Spleen (tissue), 11 donors: ENCODE results near the gene SULF2. TPM values are rescaled to one million over a fixed set of nuclear protein-coding genes. Genes with fewer than 3 reads are reported as not detected.

Experiments
- DNase-seq: peaks from one replicate; pipeline ENCODE4 v3.0.0-alpha.2; 2020
- H3K27ac ChIP-seq, 8 donors: fragments of 200-600 bp; sonication (generic) in 7 of 8; 1 replicate in 4 of 8; 2 replicates in 4 of 8; pipeline versions ENCODE4 v1.5.0 to v1.8.0; 2016 to 2021; ENCODE audit warnings: inconsistent platforms in 4 of 8, mild to moderate bottlenecking in 4 of 8, moderate library complexity in 1 of 8
- H3K27me3 ChIP-seq, 7 donors: fragments of 200-600 bp; sonication (generic) in 6 of 7; replicated peaks in 1 of 7; 1 replicate in 4 of 7; 2 replicates in 3 of 7; pipeline versions ENCODE4 v1.5.0 to v1.8.0; 2016 to 2021; ENCODE audit warnings: inconsistent platforms in 3 of 7, mild to moderate bottlenecking in 1 of 7
- H3K36me3 ChIP-seq, 6 donors: fragments of 200-600 bp; sonication (generic) in 5 of 6; 1 replicate in 4 of 6; 2 replicates in 2 of 6; pipeline versions ENCODE4 v1.5.0 to v1.8.0; 2016 to 2021; ENCODE audit warnings: inconsistent platforms in 2 of 6
- H3K4me1 ChIP-seq, 6 donors: fragments of 200-600 bp; sonication (generic) in 5 of 6; 1 replicate in 3 of 6; 2 replicates in 3 of 6; pipeline versions ENCODE4 v1.5.0 to v1.8.0; 2016 to 2021; ENCODE audit warnings: inconsistent platforms in 3 of 6
- H3K4me3 ChIP-seq, 8 donors: fragments of 200-600 bp; sonication (generic) in 7 of 8; 1 replicate in 4 of 8; 2 replicates in 4 of 8; pipeline versions ENCODE4 v1.5.0 to v1.8.0; 2016 to 2021; ENCODE audit warnings: inconsistent platforms in 4 of 8, mild to moderate bottlenecking in 4 of 8, moderate library complexity in 2 of 8
- H3K9me3 ChIP-seq, 8 donors: fragments of 200-600 bp; sonication (generic) in 7 of 8; 1 replicate in 4 of 8; 2 replicates in 4 of 8; pipeline versions ENCODE4 v1.5.0 to v1.8.0; 2016 to 2021; ENCODE audit warnings: inconsistent platforms in 4 of 8
- POLR2A ChIP-seq, 3 donors: fragments of 450-650 bp; IDR thresholded peaks; one replicate each; pipeline ENCODE4 v1.5.1; 2017; ENCODE audit warnings: antibody characterized with exemption in 3 of 3, mild to moderate bottlenecking in 1 of 3
- POLR2AphosphoS5 ChIP-seq, 3 donors: sonication (generic); formaldehyde crosslinking; IDR thresholded peaks; one replicate each; pipeline ENCODE4 v1.5.1; 2017; ENCODE audit warnings: antibody characterized with exemption in 3 of 3
- WGBS, 5 donors: extraction: QIAGEN DNeasy Blood & Tissue Kit in 3 of 5; methylation state at CpG; one replicate each; pipeline versions ENCODE4 v1.1.5 to v1.1.7; 2013 to 2018; 5-methylcytosine and 5-hydroxymethylcytosine counted together
- intact Hi-C: fragments of 100-400 bp; cut with DNase I; formaldehyde crosslinking; loops from one replicate; pipeline ENCODE4 v1.15.0; 2023; ENCODE audit warnings: low total_unique reads
- polyA plus RNA-seq, 3 donors: library from polyadenylated mRNA; stranded (reverse); fragments of 200-250 nt; gene quantifications; one replicate each; pipeline ENCODE4 v1.2.1, GENCODE V29; 2013
- total RNA-seq, 7 donors: library from RNA; depleted of rRNA in 3 of 7; stranded (reverse); fragments of >200 nt in 3 of 7; fragmentation: NEBNext Ultra II Directional in 4 of 7; extraction: Animal tissue kit (Norgen Biotek cat#: 25700) in 4 of 7; gene quantifications; one replicate each; pipeline versions ENCODE4 v1.1.0 to v1.2.1, GENCODE V29; 2016 to 2021
- TF ChIP-seq, protein P1 (sequence below), 11 experiments: fragments of 200-600 bp in 7 of 11; fragments of 450-650 bp in 4 of 11; sonication (generic) in 4 of 11; IDR thresholded peaks in 8 of 11; conservative IDR thresholded peaks in 3 of 11; 1 replicate in 7 of 11; 2 replicates in 4 of 11; pipeline versions ENCODE4 v1.4.0 to v1.8.0; 2016 to 2021; ENCODE audit warnings: antibody characterized with exemption in 11 of 11, inconsistent platforms in 4 of 11, mild to moderate bottlenecking in 1 of 11
- donor health status: healthy with polysubstance abuse.
- donor health status: DM: no; HTN: no; CAD: no; lungs with moderate emphysema.
- donor health status: DM: no; HTN: no; CAD: no.
- donor health status: Bipolar disorder and iron deficiency.
- donor health status: healthy.
- donor health status: DM: no; HTN: no; CAD: no.
- donor health status: DM: yes; HTN: yes; CAD: no.

SULF2 gene
- total and polyA plus RNA-seq, 10 donors = 5.5 to 49.1 (median 15.7) TPM

DNA sequence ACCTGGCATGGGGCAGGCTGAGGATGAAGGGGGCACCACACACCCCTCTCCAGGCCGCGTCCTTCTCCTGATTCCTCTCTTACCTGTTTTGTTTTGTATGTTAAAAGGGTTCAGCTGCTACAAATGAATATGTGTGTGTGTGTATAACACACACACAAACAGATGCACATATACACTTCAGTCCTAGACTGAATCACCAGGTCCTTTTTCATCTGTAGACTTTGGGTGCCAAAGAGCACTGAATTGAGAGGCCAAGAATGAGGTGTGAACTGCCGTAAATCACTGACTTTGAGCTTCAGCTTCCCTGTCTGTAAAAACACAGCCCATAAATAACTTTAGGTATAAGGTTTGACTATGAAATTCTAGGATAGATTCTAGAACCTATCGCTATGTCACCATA lies 40.5 kb downstream of the SULF2 start:
- no peaks in the 10 kb centered on the region for H3K9me3 ChIP-seq
- H3K27me3 ChIP-seq = peaks cover 0 to 11% (median 0%) of the 10 kb centered on the region in 7 donors
- no peak overlapping the region for H3K4me3 ChIP-seq
- 95 to 100% (median 96%) methylated on average over 4 of the region's 4 CpGs for WGBS, 5 donors
- H3K27ac ChIP-seq = no peak overlapping the region
- intact Hi-C loops = no loop called here
- H3K36me3 ChIP-seq = no peaks in the 10 kb centered on the region
- H3K4me1 ChIP-seq = peaks cover 0 to 41% (median 11%) of the 10 kb centered on the region in 6 donors
- no peak for DNase-seq
- TF ChIP-seq POLR2AphosphoS5 (IDR thresholded peaks at IDR 0.05) = no peak
- TF ChIP-seq POLR2A (IDR thresholded peaks at IDR 0.05) = no peak
- TF ChIP-seq, protein P1, sequence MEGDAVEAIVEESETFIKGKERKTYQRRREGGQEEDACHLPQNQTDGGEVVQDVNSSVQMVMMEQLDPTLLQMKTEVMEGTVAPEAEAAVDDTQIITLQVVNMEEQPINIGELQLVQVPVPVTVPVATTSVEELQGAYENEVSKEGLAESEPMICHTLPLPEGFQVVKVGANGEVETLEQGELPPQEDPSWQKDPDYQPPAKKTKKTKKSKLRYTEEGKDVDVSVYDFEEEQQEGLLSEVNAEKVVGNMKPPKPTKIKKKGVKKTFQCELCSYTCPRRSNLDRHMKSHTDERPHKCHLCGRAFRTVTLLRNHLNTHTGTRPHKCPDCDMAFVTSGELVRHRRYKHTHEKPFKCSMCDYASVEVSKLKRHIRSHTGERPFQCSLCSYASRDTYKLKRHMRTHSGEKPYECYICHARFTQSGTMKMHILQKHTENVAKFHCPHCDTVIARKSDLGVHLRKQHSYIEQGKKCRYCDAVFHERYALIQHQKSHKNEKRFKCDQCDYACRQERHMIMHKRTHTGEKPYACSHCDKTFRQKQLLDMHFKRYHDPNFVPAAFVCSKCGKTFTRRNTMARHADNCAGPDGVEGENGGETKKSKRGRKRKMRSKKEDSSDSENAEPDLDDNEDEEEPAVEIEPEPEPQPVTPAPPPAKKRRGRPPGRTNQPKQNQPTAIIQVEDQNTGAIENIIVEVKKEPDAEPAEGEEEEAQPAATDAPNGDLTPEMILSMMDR (IDR thresholded peaks at IDR 0.05 in 8 of 11, conservative IDR thresholded peaks at IDR 0.05 in 3 of 11) = no peak

DNA sequence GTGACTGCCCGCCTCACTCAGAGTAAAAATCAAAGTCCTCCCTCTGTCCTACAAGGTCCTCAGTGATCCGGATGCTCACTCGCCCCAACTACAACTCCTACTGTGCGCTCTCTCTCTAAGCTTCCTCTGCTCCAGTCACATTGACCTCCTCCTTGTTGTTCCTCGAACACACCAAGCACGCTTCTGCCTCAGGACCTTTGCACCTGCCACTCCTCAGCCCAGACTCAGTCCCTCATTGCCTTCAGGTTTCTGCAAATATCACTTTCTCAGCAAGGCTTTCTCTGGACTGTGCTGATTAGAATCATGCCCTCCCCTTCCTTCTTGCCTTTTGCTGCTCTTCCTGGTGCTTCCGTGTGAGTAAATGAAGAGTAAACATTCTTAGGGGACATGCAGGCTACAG lies 41.6 kb downstream of the SULF2 start:
- Histone ChIP-seq H3K36me3 (no peaks in the 10 kb centered on the region), H3K27ac (no peak overlapping the region), H3K27me3 (peaks cover 0 to 11% (median 0%) of the 10 kb centered on the region in 7 donors), H3K4me1 (peaks cover 0 to 30% (median 3%) of the 10 kb centered on the region in 6 donors), H3K9me3 (no peaks in the 10 kb centered on the region), H3K4me3 (no peak overlapping the region)
- no peak for TF ChIP-seq POLR2A (IDR thresholded peaks at IDR 0.05)
- TF ChIP-seq POLR2AphosphoS5 (IDR thresholded peaks at IDR 0.05) = no peak
- TF ChIP-seq, protein P1 (IDR thresholded peaks at IDR 0.05 in 8 of 11, conservative IDR thresholded peaks at IDR 0.05 in 3 of 11) = no peak
- no peak for DNase-seq
- WGBS, 5 donors = 92 to 99% (median 94%) methylated on average over 7 of the region's 7 CpGs
- intact Hi-C loops = no loop called here

DNA sequence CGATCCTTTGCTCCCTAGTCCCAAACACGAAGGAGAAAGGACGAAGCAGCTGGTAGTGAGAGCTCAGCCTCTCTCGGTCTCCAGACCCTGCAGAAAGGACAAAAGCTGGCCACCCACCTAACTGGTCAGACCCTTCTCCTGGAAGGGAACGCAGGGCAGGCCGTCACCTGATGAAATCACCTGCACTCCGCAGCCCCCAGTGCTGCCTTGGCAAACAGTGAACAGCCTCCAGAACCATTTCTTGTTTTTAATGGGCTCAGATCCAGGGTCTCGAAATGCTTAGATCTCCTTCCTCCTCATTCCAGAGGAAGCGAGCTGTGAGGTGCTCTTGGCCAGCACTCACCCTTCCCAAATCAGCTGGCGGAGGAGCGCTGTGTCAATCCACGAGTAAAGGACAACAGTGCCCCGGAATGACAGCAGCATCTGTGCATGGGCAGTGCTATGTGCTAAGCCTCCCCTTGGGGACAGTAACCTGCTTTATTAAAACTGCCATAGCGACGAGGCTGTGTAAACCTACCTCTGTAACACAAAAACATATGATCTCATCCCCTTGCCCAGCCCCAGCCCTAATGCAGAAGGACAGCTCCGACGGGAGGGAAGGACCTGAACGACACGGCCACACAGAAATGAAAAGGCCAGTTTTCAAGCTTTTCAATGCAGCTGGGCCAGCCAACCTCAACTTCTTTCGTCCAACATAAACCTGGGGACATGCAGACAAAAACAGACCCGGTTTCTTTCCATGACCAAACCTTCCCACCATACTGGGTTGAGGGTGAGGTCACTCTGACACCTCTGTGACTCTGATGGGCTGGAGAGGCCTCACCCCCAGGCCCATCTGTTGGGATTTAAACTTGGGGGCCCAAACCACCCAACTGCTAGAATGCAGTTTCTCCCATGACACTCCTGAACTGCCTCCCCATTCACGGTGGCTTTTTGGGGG lies 43.3 kb downstream of the SULF2 start:
- 78 to 91% (median 85%) methylated on average over 22 of the region's 22 CpGs for WGBS, 5 donors
- H3K27me3 ChIP-seq = peaks cover 0 to 11% (median 0%) of the 10 kb centered on the region in 7 donors
- DNase-seq = no peak
- no peaks in the 10 kb centered on the region for H3K36me3 ChIP-seq
- TF ChIP-seq POLR2AphosphoS5 (IDR thresholded peaks at IDR 0.05) (no peak), POLR2A (IDR thresholded peaks at IDR 0.05) (no peak)
- TF ChIP-seq, protein P1 (IDR thresholded peaks at IDR 0.05 in 8 of 11, conservative IDR thresholded peaks at IDR 0.05 in 3 of 11) = no peak
- H3K9me3 ChIP-seq = no peaks in the 10 kb centered on the region
- H3K4me1 ChIP-seq = peaks cover 0 to 15% (median 0%) of the 10 kb centered on the region in 6 donors
- intact Hi-C loops = no loop called here
- no peak overlapping the region for H3K4me3 ChIP-seq
- H3K27ac ChIP-seq = no peak overlapping the region

DNA sequence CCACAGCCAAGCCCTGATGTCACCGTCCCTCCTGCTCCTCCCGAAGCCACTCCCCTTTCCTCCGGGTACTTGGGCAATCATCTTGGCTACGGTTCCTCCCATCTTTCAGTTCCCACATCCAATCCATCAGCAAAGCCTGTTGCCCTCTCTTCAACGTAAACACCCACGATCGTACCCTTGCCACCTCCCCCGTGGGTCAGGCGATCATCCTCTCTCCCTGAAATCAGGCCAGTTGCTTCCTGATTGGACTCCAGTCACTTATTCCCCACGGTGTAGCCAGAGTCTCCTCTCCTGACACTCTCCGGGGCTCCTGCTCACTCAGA lies 44.5 kb downstream of the SULF2 start:
- Histone ChIP-seq H3K27ac (peak overlapping the region in 2 of 8 donors; percentile 71 to 80), H3K36me3 (no peaks in the 10 kb centered on the region), H3K4me3 (no peak overlapping the region), H3K27me3 (peaks cover 0 to 11% (median 0%) of the 10 kb centered on the region in 7 donors), H3K4me1 (peaks cover 0 to 23% (median 2%) of the 10 kb centered on the region in 6 donors), H3K9me3 (no peaks in the 10 kb centered on the region)
- TF ChIP-seq, protein P1 (IDR thresholded peaks at IDR 0.05 in 8 of 11, conservative IDR thresholded peaks at IDR 0.05 in 3 of 11) = no peak
- peak in 1 of 3 donors; percentile 24 for TF ChIP-seq POLR2AphosphoS5 (IDR thresholded peaks at IDR 0.05)
- 42 to 57% (median 53%) methylated on average over 11 of the region's 11 CpGs for WGBS, 5 donors
- peak; percentile 80 for DNase-seq
- intact Hi-C loops = no loop called here
